Measurements from ENCODE around the gene ANKRD42. TPM values are rescaled to one million over a fixed set of nuclear protein-coding genes. Genes with fewer than 3 reads are reported as not detected.
"Not testable (repeated sequence)": the region's sequence is repeated elsewhere in the genome, so short reads cannot be mapped to it uniquely, and the experiment has no call there.

The ANKRD42 gene
- total RNA-seq, 6 experiments from 2014 or later = 11.9 to 16.5 (median 13.1) TPM

- Mint-ChIP-seq H3K9me3 (no peaks in the 10 kb centered on the region), H3K27ac (no peak overlapping the region), H3K4me3 (no peak overlapping the region), H3K4me1 (ENCODE audit: low read depth) (peaks cover 35% of the 10 kb centered on the region), H3K36me3 (ENCODE audit: low read depth) (peaks cover 16% of the 10 kb centered on the region), H3K27me3 (ENCODE audit: insufficient read depth) (no peaks in the 10 kb centered on the region)
- DNase-seq = no peak
- TF ChIP-seq CTCF (IDR thresholded peaks at IDR 0.05) = no peak
Measured at GRCh38 chr11:83255366-83255765, 61.9 kb downstream of the ANKRD42 start.

GRCh38 chr11:83256602-83257340 lies 63.3 kb downstream of the ANKRD42 start:
- peaks cover 35% of the 10 kb centered on the region for H3K4me1 Mint-ChIP-seq (ENCODE audit: low read depth)
- peaks cover 20% of the 10 kb centered on the region for H3K36me3 Mint-ChIP-seq (ENCODE audit: low read depth)
- H3K9me3 Mint-ChIP-seq = no peaks in the 10 kb centered on the region
- H3K27ac Mint-ChIP-seq = peak overlapping the region; percentile 35; the same call in 1 of the 2 replicates
- TF ChIP-seq CTCF (IDR thresholded peaks at IDR 0.05) = no peak
- no peaks in the 10 kb centered on the region for H3K27me3 Mint-ChIP-seq (ENCODE audit: insufficient read depth)
- no peak for DNase-seq
- H3K4me3 Mint-ChIP-seq = no peak overlapping the region

GRCh38 chr11:83257761-83258168 lies 64.3 kb downstream of the ANKRD42 start:
- peak; percentile 77 for DNase-seq
- Mint-ChIP-seq H3K4me1 (ENCODE audit: low read depth) (peaks cover 35% of the 10 kb centered on the region), H3K36me3 (ENCODE audit: low read depth) (peaks cover 21% of the 10 kb centered on the region), H3K9me3 (no peaks in the 10 kb centered on the region), H3K27ac (peak overlapping the region; percentile 73), H3K4me3 (peak overlapping the region; percentile 51), H3K27me3 (ENCODE audit: insufficient read depth) (no peaks in the 10 kb centered on the region)
- no peak for TF ChIP-seq CTCF (IDR thresholded peaks at IDR 0.05)

GRCh38 chr11:83259559-83259958 lies 66.0 kb downstream of the ANKRD42 start:
- DNase-seq = no peak
- H3K4me1 Mint-ChIP-seq (ENCODE audit: low read depth) = peaks cover 35% of the 10 kb centered on the region
- peaks cover 30% of the 10 kb centered on the region for H3K36me3 Mint-ChIP-seq (ENCODE audit: low read depth)
- no peaks in the 10 kb centered on the region for H3K9me3 Mint-ChIP-seq
- no peak overlapping the region for H3K4me3 Mint-ChIP-seq
- no peak for TF ChIP-seq CTCF (IDR thresholded peaks at IDR 0.05)
- no peak overlapping the region for H3K27ac Mint-ChIP-seq
- no peaks in the 10 kb centered on the region for H3K27me3 Mint-ChIP-seq (ENCODE audit: insufficient read depth)

- Mint-ChIP-seq H3K36me3 (ENCODE audit: low read depth) (peaks cover 47% of the 10 kb centered on the region), H3K9me3 (peaks cover 5% of the 10 kb centered on the region; the same call in 1 of the 2 replicates), H3K27ac (no peak overlapping the region), H3K4me1 (ENCODE audit: low read depth) (peaks cover 10% of the 10 kb centered on the region), H3K4me3 (no peak overlapping the region), H3K27me3 (ENCODE audit: insufficient read depth) (no peaks in the 10 kb centered on the region; the same call in 1 of the 2 replicates)
- TF ChIP-seq CTCF (IDR thresholded peaks at IDR 0.05) = no peak
- peak; percentile 35 for DNase-seq
Measured at GRCh38 chr11:83265331-83265730, 71.8 kb downstream of the ANKRD42 start.

- peaks cover 37% of the 10 kb centered on the region for H3K4me1 Mint-ChIP-seq (ENCODE audit: low read depth)
- peaks cover 14% of the 10 kb centered on the region for H3K9me3 Mint-ChIP-seq
- not testable (repeated sequence) for H3K27ac Mint-ChIP-seq; DNase-seq; H3K27me3 Mint-ChIP-seq (ENCODE audit: insufficient read depth); H3K4me3 Mint-ChIP-seq
- H3K36me3 Mint-ChIP-seq (ENCODE audit: low read depth) = peaks cover 59% of the 10 kb centered on the region
Measured at GRCh38 chr11:83269080-83269479, 75.6 kb downstream of the ANKRD42 start.

- Mint-ChIP-seq H3K4me1 (ENCODE audit: low read depth) (peaks cover 27% of the 10 kb centered on the region), H3K9me3 (peaks cover 14% of the 10 kb centered on the region), H3K36me3 (ENCODE audit: low read depth) (peaks cover 49% of the 10 kb centered on the region)
- not testable (repeated sequence) for H3K27ac Mint-ChIP-seq; H3K4me3 Mint-ChIP-seq; H3K27me3 Mint-ChIP-seq (ENCODE audit: insufficient read depth); DNase-seq
Measured at GRCh38 chr11:83271734-83272133, 78.2 kb downstream of the ANKRD42 start.
